Suprapubic skin (tissue), 3 donors: ENCODE results near the gene TNFRSF1B.

Source experiments
- POLR2A ChIP-seq, 2 donors: fragments of 450-650 bp; IDR thresholded peaks; one replicate each; pipeline ENCODE4 v1.6.1; 2017; ENCODE audit warnings: antibody characterized with exemption in 2 of 2, mild to moderate bottlenecking in 2 of 2, moderate library complexity in 2 of 2
- TF ChIP-seq, protein P1 (sequence below), 2 donors: fragments of 200-600 bp in 1 of 2; fragments of 450-650 bp in 1 of 2; sonication (generic) in 1 of 2; IDR thresholded peaks; one replicate each; pipeline ENCODE4 v1.5.1; 2016 to 2019; ENCODE audit warnings: antibody characterized with exemption in 2 of 2, mild to moderate bottlenecking in 1 of 2, moderate library complexity in 1 of 2

DNA sequence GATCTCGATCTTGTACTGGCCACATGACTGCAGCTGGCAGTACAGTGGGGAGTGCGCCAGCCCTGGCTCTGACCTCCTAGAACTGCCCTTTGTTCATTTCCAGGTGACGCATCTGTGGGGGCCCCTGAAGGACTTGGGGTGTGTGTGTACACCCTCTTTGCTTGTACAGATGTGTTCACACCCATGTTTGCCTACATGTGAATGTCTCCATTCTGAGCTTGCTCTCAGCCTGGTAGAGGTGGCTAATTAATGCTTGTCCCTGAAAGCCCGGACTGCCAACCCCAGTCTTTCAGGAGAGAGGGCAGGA is 19.8 kb downstream of the TNFRSF1B start:
- TF ChIP-seq, protein P1, sequence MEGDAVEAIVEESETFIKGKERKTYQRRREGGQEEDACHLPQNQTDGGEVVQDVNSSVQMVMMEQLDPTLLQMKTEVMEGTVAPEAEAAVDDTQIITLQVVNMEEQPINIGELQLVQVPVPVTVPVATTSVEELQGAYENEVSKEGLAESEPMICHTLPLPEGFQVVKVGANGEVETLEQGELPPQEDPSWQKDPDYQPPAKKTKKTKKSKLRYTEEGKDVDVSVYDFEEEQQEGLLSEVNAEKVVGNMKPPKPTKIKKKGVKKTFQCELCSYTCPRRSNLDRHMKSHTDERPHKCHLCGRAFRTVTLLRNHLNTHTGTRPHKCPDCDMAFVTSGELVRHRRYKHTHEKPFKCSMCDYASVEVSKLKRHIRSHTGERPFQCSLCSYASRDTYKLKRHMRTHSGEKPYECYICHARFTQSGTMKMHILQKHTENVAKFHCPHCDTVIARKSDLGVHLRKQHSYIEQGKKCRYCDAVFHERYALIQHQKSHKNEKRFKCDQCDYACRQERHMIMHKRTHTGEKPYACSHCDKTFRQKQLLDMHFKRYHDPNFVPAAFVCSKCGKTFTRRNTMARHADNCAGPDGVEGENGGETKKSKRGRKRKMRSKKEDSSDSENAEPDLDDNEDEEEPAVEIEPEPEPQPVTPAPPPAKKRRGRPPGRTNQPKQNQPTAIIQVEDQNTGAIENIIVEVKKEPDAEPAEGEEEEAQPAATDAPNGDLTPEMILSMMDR (IDR thresholded peaks at IDR 0.05): no peak
- no peak for TF ChIP-seq POLR2A (IDR thresholded peaks at IDR 0.05)
